ENCODE results near the gene TNFAIP8L2. TPM values are rescaled to one million over a fixed set of nuclear protein-coding genes. Genes with fewer than 3 reads are reported as not detected.

The TNFAIP8L2 gene
- total RNA-seq, 2 donors from 2014 or later: 14.7 to 17.1 TPM

DNA sequence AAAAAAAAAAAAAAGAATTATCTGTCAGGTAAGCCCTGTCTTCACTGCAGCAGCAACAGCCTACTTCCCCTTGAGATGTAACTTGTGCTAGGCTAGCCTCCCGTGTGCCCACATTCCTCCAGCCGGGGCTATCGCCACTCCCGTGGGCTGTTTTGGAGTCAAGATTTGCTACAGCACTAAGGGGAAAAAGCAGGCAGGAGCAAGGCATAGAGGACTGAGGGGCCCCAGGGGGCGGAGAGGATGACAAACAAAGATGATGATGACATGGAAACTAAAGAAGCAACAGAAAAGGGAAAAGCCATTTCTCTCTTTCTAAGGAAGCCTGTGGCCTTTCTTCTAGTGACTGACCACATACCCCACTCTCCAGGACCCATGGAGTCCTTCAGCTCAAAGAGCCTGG, 1.9 kb downstream of the TNFAIP8L2 start:
- peak overlapping the region; percentile 99 for H3K27ac Mint-ChIP-seq
- peak; percentile 66 to 73 for DNase-seq
- no peaks in the 10 kb centered on the region for H3K27me3 Mint-ChIP-seq (ENCODE audit: low read depth)
- no peaks in the 10 kb centered on the region for H3K9me3 Mint-ChIP-seq
- peak overlapping the region; percentile 94 to 99 for H3K4me3 Mint-ChIP-seq
- peaks cover 14 to 20% of the 10 kb centered on the region in 2 donors for H3K36me3 Mint-ChIP-seq (ENCODE audit: insufficient read depth in 2 of 2)
- H3K4me1 Mint-ChIP-seq (ENCODE audit: low read depth): peaks cover 75% of the 10 kb centered on the region
- ATAC-seq (replicated peaks in 1 of 2): peak; percentile 43 to 50

DNA sequence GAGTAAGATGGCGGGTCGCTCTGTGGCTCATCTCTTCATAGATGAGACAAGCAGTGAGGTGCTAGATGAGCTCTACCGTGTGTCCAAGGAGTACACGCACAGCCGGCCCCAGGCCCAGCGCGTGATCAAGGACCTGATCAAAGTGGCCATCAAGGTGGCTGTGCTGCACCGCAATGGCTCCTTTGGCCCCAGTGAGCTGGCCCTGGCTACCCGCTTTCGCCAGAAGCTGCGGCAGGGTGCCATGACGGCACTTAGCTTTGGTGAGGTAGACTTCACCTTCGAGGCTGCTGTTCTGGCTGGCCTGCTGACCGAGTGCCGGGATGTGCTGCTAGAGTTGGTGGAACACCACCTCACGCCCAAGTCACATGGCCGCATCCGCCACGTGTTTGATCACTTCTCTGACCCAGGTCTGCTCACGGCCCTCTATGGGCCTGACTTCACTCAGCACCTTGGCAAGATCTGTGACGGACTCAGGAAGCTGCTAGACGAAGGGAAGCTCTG, 2.4 kb downstream of the TNFAIP8L2 start:
- Mint-ChIP-seq H3K9me3 (no peaks in the 10 kb centered on the region), H3K4me1 (ENCODE audit: low read depth) (peaks cover 75% of the 10 kb centered on the region)

DNA sequence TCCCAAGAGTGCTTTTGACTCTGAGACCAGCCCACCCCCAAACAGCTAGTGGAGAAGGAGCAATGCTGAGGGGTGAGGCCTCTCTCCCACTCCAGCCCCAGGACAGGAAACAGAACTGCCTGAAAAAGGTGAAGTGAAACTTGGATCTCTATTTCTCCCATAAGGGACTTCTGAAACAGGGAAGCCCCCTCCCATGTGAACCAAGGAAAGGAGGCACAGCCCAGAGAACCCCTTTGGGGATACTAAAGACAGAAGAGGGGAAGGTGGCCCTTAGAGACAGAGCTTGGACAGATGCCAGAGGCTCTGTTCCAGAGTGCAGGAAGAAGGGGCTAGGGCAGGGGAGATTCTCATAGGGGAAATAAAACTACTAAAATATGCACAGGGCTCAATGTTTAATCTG, 2.9 kb downstream of the TNFAIP8L2 start:
- peaks cover 81% of the 10 kb centered on the region for H3K4me1 Mint-ChIP-seq (ENCODE audit: low read depth)
- no peaks in the 10 kb centered on the region for H3K9me3 Mint-ChIP-seq
- H3K27ac Mint-ChIP-seq: peak overlapping the region; percentile 90
- ATAC-seq (replicated peaks in 1 of 2) (no peak), DNase-seq (no peak)
- H3K36me3 Mint-ChIP-seq (ENCODE audit: insufficient read depth in 2 of 2): peaks cover 14 to 20% of the 10 kb centered on the region in 2 donors
- H3K4me3 Mint-ChIP-seq: peak overlapping the region; percentile 62 to 94
- no peaks in the 10 kb centered on the region for H3K27me3 Mint-ChIP-seq (ENCODE audit: low read depth)

More for the DNA sequence above, 2.4 kb downstream of the TNFAIP8L2 start:
- Mint-ChIP-seq H3K27ac (peak overlapping the region; percentile 99), H3K27me3 (ENCODE audit: low read depth) (no peaks in the 10 kb centered on the region), H3K36me3 (ENCODE audit: insufficient read depth in 2 of 2) (peaks cover 14 to 20% of the 10 kb centered on the region in 2 donors), H3K4me3 (peak overlapping the region; percentile 94 to 99)
- ATAC-seq (replicated peaks in 1 of 2) (no peak), DNase-seq (peak in 1 of 2 donors; percentile 23)

DNA sequence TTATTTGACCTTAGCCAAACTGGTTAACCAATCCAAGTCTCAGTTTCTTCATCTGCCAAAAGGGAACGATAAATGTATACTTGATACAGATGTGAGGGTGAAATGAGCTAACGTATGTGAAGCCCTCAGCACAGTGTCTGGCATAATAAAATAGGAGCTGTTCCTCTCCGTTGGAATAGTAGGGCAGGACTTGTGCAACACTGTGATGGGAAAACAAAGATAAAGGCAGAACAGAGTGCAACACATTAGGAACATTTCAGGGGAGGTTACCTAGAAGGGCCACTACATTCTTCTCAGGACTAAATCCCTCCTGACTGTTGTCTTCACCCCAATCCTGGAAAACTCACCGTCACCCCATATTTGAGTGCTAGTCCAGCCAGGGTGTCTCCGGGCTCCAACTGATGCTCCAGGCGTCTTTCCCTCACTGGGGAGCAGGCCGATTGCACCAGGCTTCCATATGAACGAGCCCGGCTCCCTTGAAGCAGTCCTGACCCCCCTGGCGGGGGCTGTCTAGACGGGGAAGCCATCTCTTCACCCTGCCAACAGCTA, 8.4 kb downstream of the TNFAIP8L2 start:
- ATAC-seq (replicated peaks in 1 of 2) (no peak), DNase-seq (no peak)

DNA sequence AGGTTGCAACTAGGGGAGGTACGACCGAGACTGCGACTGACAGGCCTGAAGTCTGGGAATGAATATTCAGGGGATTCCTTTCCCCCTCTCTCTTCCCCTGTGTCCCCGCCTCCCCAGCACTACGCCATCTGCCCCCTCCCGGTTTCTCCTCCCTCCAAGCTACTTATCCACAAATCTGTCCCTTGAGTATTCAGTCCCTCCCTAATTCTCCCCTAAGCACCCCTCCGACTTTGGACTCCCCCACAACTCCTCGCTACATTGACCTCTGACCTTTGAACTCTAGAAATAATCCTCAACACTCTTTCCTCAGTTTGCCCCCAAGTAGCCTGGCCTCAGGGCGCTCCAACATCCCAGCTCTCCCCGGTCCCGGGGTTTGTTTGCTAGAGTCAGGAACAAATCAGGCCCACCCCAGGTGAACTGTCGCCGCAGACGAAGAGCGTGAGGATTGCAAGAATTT, 8.9 kb downstream of the TNFAIP8L2 start:
- Mint-ChIP-seq H3K36me3 (ENCODE audit: insufficient read depth in 2 of 2) (peaks cover 9 to 20% of the 10 kb centered on the region in 2 donors), H3K4me1 (ENCODE audit: low read depth) (peaks cover 66% of the 10 kb centered on the region), H3K4me3 (peak overlapping the region; percentile 87 to 91), H3K27me3 (ENCODE audit: low read depth) (no peaks in the 10 kb centered on the region), H3K27ac (peak overlapping the region; percentile 94), H3K9me3 (no peaks in the 10 kb centered on the region)
- peak; percentile 6 to 18 for ATAC-seq (replicated peaks in 1 of 2)
- DNase-seq: peak; percentile 14 to 24

More for the DNA sequence above, 8.4 kb downstream of the TNFAIP8L2 start:
- Mint-ChIP-seq H3K4me1 (ENCODE audit: low read depth) (peaks cover 71% of the 10 kb centered on the region), H3K9me3 (no peaks in the 10 kb centered on the region), H3K27ac (peak overlapping the region; percentile 94), H3K36me3 (ENCODE audit: insufficient read depth in 2 of 2) (peaks cover 9 to 20% of the 10 kb centered on the region in 2 donors), H3K27me3 (ENCODE audit: low read depth) (no peaks in the 10 kb centered on the region), H3K4me3 (peak overlapping the region; percentile 87 to 91)

DNA sequence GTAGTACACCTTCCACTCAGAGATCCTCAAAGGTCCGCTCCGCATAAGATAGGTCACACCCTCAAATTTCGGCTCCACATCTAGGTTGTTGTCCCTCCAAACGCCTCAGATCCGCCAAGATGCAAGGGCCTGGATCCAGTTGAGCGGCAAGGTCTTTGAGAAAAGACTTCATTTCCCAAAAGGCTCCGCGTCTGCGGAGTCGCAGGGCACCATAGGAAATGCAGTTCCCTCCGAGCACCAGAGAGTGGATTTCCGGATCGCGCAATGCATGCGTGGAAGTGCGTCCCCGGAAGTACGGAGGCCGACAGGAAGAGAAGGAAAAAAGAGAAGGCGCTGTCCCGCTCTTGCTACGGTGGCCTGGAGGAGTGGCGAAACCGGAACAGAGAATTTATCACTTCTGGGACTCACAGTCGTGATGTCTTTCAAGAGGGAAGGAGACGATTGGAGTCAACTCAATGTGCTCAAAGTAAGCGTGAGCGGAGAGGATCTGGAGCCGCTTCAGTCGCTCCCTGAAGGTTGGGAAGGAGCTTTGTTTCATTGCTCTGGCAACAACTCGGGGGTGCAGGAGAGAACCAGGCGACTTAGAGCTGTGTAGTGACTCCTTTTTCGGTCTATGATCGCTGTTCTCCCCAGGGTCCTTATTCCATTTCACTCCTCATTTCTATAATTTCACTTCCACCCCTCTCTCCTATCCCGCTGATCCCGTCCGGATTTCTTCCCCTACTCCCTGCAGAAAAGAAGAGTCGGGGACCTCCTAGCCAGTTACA, 9.5 kb downstream of the TNFAIP8L2 start, which contains the start of the genes LYSMD1 and SCNM1:
Gene LYSMD1, minus strand, starts transcription at position 165 of the 767 bp plus-strand sequence. CDS start 644 bp downstream, outside the sequence.
Gene SCNM1, plus strand, starts transcription at position 407 of the 767 bp plus-strand sequence. Its CDS starts 9 bp downstream, at position 416.
- ATAC-seq (replicated peaks in 1 of 2) (peak; percentile 95 to 97), DNase-seq (peak; percentile 95 to 97)
- Mint-ChIP-seq H3K9me3 (no peaks in the 10 kb centered on the region), H3K4me1 (ENCODE audit: low read depth) (peaks cover 60% of the 10 kb centered on the region), H3K27ac (peak within 1 kb of the TSS; percentile 94), H3K4me3 (peak within 1 kb of the TSS; percentile 87 to 91), H3K36me3 (ENCODE audit: insufficient read depth in 2 of 2) (peaks cover 9 to 18% of the 10 kb centered on the region in 2 donors), H3K27me3 (ENCODE audit: low read depth) (no peaks in the 10 kb centered on the region)

DNA sequence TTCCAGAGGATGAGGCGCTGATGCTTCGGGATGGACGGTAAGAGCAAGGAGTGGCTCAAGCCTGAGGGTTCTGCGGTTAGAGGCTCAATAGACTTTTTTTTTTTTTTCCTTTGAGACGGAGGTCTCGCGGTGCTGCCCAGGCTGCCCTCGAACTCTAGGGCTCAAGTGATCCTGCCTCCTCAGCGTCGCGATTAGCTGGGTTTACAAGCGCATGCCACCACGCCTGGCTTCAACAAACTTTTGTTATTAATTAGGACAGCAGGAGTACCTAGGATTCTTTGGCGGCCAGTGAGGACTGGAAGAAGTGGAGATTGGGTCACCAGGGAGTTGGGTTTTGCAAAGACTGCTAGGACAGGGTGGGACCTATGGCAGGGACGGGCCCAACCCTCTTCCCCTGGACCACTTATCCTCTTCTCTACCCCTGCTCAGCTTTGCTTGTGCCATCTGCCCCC, 10.1 kb downstream of the TNFAIP8L2 start:
- H3K4me1 Mint-ChIP-seq (ENCODE audit: low read depth): peaks cover 57% of the 10 kb centered on the region
- no peaks in the 10 kb centered on the region for H3K27me3 Mint-ChIP-seq (ENCODE audit: low read depth)
- H3K4me3 Mint-ChIP-seq: peak overlapping the region; percentile 87 to 91
- H3K27ac Mint-ChIP-seq: peak overlapping the region; percentile 94
- ATAC-seq (replicated peaks in 1 of 2) (peak in 1 of 2 donors; percentile 8), DNase-seq (no peak)
- no peaks in the 10 kb centered on the region for H3K9me3 Mint-ChIP-seq
- H3K36me3 Mint-ChIP-seq (ENCODE audit: insufficient read depth in 2 of 2): peaks cover 9 to 16% of the 10 kb centered on the region in 2 donors

DNA sequence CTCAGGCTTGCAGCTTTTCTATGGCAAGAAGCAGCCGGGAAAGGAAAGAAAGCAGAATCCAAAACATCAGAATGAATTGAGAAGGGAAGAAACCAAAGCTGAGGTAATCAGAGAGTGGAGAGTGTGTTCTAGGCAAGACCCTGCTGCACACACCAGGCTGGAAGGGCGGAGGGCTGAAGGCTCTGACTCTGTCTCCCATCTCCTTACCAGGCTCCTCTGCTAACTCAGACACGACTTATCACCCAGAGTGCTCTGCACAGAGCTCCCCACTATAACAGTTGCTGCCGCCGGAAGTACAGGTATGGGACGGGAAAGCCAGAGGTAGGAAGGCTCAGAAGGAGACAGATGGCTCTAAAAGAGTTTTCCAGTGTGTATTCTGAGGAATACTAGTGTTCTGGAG, 10.7 kb downstream of the TNFAIP8L2 start:
- no peak for DNase-seq
- ATAC-seq (replicated peaks in 1 of 2): no peak
- Mint-ChIP-seq H3K4me1 (ENCODE audit: low read depth) (peaks cover 51% of the 10 kb centered on the region), H3K27me3 (ENCODE audit: low read depth) (no peaks in the 10 kb centered on the region), H3K4me3 (peak overlapping the region; percentile 87 to 91), H3K9me3 (no peaks in the 10 kb centered on the region), H3K27ac (peak overlapping the region; percentile 21), H3K36me3 (ENCODE audit: insufficient read depth in 2 of 2) (peaks cover 9 to 16% of the 10 kb centered on the region in 2 donors)

DNA sequence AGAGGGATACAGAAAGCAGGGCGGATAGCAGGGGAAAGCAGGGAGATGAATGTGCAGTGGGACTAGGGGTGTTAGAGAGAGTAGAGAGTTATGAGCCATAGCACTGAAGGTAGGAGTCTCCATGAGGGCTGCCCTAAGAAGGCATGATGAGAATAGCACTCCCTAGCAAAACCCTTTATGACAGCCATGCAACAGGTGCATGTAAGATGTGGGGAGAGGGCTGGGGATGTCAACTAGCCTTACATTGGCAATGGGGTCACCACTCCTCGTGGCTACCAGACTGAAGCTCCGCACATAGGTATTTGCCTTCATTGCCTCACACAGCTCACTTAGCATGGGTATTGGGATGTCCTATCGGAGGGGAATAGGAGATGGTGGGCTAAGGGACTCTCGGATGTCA, 14.7 kb downstream of the TNFAIP8L2 start:
- no peak overlapping the region for H3K4me3 Mint-ChIP-seq

DNA sequence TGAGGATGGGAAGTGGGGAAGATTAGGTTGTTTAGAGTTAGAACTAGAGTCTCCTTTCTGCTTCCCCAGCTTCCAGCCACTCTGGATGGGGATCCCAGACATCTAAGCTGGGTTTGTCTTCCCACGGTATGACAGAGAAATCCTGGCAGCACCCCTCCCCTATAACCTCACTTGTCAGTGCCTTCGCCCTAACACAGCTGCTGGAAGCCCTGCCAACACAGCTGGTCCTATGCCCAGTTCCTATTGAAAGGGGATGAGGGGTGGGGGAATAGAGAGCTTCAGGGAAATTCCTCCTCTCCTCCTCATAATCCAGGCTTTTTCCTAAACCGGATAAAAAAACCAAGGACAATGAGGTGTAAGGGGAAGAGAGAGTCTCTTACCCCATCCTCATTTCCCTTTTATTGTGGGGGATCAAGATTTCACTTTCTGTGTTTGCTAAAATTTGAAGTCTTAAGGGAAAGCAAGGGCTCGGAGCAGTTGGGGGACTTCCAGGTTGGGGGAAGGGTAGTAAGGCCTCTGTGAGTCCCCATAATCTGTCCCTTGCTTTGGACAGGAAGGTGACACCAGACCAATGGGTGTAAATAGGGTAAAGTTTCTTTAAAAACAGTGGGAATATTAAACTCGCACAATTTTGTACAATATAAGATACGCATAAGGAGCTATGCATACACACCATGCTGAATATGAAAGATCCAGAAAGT, 18.7 kb downstream of the TNFAIP8L2 start:
- Mint-ChIP-seq H3K4me3 (no peak overlapping the region), H3K36me3 (ENCODE audit: insufficient read depth in 2 of 2) (peaks cover 8 to 17% of the 10 kb centered on the region in 2 donors), H3K9me3 (no peaks in the 10 kb centered on the region), H3K27me3 (ENCODE audit: low read depth) (no peaks in the 10 kb centered on the region), H3K27ac (peak overlapping the region; percentile 40), H3K4me1 (ENCODE audit: low read depth) (no peaks in the 10 kb centered on the region)
- DNase-seq (no peak), ATAC-seq (replicated peaks in 1 of 2) (no peak)

More for the DNA sequence above, 14.7 kb downstream of the TNFAIP8L2 start:
- Mint-ChIP-seq H3K9me3 (no peaks in the 10 kb centered on the region), H3K27ac (no peak overlapping the region), H3K4me1 (ENCODE audit: low read depth) (peaks cover 20% of the 10 kb centered on the region), H3K27me3 (ENCODE audit: low read depth) (no peaks in the 10 kb centered on the region), H3K36me3 (ENCODE audit: insufficient read depth in 2 of 2) (peaks cover 4 to 11% of the 10 kb centered on the region in 2 donors)
- DNase-seq: no peak
- ATAC-seq (replicated peaks in 1 of 2): no peak

DNA sequence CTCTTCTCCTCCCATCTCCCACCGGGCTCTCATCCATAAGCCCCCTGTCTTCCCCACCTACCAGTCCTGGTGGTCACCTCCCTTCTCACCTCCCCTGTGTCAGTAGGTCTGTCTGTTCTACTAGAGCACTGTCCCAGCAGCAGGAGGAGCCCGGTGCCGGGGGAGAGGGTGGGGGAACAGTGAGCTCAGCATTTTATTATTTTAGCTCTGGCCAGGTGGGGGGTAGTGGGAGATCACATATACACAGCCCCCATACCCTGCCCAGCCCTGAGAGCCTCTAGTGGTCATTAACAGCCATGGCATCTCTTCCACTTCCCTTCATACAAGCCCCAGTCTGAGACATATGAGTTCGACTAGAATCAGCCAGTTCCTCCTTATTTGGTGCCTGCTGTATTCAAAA, 19.4 kb downstream of the TNFAIP8L2 start, which contains the start of gene TMOD4:
Gene TMOD4, minus strand, starts transcription at position 119 of the 400 bp plus-strand sequence. CDS start 1,106 bp downstream, outside the sequence.
- no peaks in the 10 kb centered on the region for H3K9me3 Mint-ChIP-seq
- ATAC-seq (replicated peaks in 1 of 2): peak; percentile 41 to 52
- H3K4me1 Mint-ChIP-seq (ENCODE audit: low read depth): no peaks in the 10 kb centered on the region
- H3K27ac Mint-ChIP-seq: peak within 1 kb of the TSS; percentile 62
- H3K4me3 Mint-ChIP-seq: no peak within 1 kb of the TSS
- no peak for DNase-seq
- no peaks in the 10 kb centered on the region for H3K27me3 Mint-ChIP-seq (ENCODE audit: low read depth)
- peaks cover 11 to 21% of the 10 kb centered on the region in 2 donors for H3K36me3 Mint-ChIP-seq (ENCODE audit: insufficient read depth in 2 of 2)

DNA sequence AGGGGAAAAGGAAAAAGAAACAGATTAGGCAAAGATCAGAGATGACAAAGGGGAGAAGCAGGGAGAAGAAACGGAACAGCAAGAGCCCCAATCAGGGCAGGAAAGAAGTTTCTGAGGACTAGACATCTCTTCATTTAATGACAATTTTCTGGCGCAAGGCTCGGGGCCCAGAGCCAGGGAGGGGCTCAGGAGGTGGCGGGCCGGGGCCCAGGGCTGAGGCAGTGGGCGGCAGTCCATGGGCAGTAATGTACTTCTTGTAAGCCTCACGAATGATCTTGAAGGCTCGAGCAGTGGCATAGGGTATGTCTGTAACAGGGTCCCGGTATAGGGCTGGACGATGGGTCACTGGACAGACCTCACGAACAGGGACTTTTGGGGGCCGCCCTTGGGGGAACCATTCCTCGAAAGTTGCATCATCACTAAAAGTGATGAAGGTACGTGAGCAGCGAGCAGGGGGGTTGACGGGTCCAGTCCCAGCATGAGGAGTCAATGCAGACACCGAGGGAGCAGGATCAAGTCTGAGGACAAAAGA, 20.1 kb downstream of the TNFAIP8L2 start:
- DNase-seq (no peak), ATAC-seq (replicated peaks in 1 of 2) (no peak)
- H3K4me1 Mint-ChIP-seq (ENCODE audit: low read depth): no peaks in the 10 kb centered on the region
- no peaks in the 10 kb centered on the region for H3K27me3 Mint-ChIP-seq (ENCODE audit: low read depth)
- no peaks in the 10 kb centered on the region for H3K9me3 Mint-ChIP-seq
- H3K36me3 Mint-ChIP-seq (ENCODE audit: insufficient read depth in 2 of 2): peaks cover 13 to 27% of the 10 kb centered on the region in 2 donors
- H3K27ac Mint-ChIP-seq: peak overlapping the region; percentile 62
- no peak overlapping the region for H3K4me3 Mint-ChIP-seq

Data from activated T-cell treated with anti-CD3 and anti-CD28 coated beads, Interleukin-2, amount 50 U/mL, for 72 hours (primary cell).